NCI-H1694 treated with DMSO at 0.1 percent for 48 hours (cell line): ENCODE results near the gene RFX2.
"Not testable (repeated sequence)": the region's sequence is repeated elsewhere in the genome, so short reads cannot be mapped to it uniquely, and the experiment has no call there.

Experiments
- DNase-seq: peaks from one replicate; lab custom pipeline; 2025; lab: John Stamatoyannopoulos, UW

Gene RFX2

DNA sequence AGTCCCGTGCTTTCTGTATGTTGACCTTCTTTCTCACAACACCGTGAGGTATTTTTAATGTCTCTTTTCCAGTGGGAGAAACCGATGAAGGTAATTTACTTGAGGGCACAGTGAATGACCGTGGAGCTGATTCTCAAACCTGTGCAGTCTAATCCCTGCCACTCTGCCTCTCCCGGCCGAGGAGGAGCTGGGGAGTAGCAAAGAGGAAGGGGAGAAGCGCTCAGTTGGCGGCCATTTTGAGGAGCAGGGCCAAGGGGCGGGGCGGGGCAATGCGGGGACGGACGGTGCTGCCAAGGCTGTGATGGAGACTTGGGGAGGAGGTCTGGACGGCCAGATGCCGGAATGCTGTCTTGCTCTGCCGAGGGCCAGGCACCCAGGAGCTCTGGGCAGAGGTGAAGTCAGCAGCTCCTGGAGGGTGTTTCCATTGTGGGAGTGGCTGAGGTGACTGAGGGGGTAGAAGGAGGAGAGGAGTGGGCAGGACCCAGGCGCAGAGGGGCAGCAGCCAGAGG lies 120.0 kb downstream of the RFX2 start:
- no peak for DNase-seq

GRCh38 chr19:5989388-5990074 lies 120.8 kb downstream of the RFX2 start:
- no peak for DNase-seq

DNA sequence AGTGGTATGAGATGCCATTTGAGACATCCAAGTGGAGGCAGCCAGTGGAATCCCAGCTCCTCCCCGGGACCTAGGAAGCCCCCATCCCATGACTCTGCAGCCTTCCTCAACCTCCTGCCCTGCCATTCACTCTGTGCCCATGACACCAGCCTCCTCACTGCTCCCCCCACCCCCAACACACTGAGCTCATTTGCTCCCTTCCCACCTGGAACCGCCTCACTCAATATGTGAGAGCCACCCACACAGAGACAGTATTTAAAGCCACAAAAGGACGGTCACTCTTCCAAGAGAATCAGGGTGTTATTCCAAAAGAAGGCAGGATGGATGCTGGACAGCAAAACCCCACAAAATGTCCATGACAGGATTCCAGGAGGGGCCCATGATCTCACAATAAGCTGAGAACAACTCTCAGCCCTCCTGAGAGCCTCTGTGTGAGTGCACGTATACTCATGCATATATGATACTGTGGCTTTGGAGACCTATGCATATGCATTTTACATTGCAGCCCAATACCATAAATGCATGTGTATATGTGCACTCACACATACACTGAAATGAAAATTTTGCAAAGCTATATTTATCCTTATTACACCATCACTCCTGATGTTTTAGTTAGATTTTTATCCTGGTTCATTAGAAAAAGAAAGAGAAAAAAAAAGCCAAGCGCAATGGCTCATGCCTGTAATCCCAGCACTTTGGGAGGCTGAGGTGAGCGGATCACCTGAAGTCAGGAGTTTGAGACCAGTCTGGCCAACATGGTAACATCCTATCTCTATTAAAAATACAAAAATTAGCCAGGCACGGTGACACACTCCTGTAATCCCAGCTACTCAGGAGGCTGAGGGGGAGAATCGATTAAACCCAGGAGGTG lies 121.5 kb downstream of the RFX2 start:
- no peak for DNase-seq

DNA sequence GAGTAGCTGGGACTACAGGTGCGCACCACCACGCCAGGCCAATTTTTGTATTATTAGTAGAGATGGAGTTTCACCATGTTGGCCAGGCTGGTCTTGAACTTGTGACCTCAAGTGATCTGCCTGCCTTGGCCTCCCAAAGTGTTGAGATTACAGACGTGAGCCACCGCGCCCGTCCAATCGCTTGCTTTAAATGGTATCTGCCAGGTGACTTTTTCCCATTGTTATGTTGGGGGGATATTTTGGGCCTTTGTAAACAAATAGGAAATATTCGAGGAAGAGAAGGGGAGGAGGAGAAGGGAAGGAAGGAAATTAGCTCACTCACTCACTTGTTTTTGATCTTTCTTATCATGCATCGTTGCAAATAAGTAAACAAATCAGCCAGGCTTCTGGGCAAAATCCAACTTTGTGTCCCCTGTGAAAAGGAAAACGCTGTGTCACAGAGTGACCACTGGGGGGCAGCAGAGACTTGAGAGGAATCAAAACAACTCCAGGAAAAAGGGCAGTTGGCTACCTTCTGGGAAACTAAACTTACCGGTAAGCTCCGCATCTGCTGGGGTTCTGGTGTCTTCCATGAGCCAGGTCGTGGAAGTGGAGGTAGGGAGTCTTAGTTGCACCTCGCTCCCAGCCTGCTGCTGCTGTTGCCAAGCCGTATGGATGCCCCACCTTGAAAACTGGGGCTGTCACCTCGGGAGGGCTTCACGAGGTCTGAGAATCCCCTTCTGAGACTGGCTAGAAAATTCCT lies 123.1 kb downstream of the RFX2 start:
- DNase-seq: peak; percentile 76

DNA sequence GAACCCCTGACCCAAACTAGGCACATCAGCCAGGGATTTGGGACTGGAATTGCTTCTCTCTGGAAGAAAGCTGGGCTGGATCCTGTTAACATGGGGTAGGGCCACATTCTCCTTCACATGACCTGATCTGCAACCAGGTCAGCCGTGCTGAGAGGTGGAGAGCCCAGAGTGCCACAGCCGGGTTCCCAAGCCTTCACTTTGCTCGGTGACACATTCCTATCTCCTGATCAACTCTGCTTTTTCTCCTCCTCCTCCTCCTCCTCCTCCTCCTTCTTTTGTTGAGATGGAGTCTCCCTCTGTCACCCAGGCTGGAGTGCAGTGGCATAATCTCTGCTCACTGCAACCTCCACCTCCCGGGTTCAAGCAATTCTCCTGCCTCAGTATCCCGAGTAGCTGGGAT lies 124.5 kb downstream of the RFX2 start:
- DNase-seq: not testable (repeated sequence)

DNA sequence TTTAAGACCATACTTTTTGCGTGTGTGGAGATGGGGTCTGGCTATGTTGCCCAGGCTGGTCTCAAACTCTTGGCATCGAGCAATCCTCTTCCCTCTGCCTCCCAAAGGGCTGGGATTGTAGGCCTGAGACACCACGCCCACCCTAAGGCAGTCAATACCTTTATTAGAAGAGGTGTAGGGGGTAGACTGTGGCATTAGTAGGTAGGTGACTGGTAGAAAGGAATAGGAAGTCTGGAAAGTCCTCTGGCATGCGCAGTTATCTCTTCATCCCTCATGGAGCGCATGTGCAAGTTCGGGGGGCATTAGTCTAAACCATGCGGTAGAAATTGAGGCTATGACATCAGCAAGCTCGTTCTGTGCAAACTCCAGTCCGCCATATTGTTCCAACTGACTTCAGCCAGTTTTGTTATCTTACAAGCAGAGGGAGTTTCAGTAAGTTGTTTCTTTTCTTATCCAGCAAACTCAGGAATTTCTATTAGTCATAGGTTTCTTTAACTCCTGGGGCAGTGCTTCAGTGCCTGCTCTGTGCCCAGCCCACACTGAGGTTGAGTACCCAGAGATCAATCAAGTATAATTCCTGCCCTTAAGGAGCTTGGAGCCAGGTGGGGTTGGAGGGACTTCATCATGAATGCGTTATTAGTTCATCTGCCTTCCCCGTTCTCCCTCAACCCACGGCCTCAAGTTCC lies 125.1 kb downstream of the RFX2 start:
- DNase-seq: no peak

DNA sequence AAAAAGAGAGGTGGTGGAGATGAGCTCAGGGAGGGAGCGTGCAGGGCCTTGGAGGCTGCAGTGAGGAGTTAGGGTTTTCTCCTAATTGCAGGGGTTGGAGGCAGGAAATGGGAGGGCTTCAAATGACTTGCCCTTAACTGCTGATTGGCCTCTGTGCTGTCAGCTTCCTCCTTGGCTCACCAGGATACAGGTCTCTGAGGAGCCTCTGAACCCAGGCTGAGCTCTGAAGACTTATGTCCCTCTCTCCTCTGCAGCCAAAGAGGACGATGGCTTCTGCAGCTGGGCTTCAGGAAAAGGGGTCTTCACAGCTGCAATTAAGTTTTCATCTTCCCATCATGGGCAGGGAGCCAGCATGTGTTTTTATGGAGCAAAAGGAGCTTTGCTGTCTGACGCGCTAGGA lies 125.7 kb downstream of the RFX2 start:
- no peak for DNase-seq

GRCh38 chr19:5983367-5983955 lies 126.8 kb downstream of the RFX2 start:
- no peak for DNase-seq

- DNase-seq: no peak
Measured at GRCh38 chr19:5978606-5979552, 131.4 kb downstream of the RFX2 start.

DNA sequence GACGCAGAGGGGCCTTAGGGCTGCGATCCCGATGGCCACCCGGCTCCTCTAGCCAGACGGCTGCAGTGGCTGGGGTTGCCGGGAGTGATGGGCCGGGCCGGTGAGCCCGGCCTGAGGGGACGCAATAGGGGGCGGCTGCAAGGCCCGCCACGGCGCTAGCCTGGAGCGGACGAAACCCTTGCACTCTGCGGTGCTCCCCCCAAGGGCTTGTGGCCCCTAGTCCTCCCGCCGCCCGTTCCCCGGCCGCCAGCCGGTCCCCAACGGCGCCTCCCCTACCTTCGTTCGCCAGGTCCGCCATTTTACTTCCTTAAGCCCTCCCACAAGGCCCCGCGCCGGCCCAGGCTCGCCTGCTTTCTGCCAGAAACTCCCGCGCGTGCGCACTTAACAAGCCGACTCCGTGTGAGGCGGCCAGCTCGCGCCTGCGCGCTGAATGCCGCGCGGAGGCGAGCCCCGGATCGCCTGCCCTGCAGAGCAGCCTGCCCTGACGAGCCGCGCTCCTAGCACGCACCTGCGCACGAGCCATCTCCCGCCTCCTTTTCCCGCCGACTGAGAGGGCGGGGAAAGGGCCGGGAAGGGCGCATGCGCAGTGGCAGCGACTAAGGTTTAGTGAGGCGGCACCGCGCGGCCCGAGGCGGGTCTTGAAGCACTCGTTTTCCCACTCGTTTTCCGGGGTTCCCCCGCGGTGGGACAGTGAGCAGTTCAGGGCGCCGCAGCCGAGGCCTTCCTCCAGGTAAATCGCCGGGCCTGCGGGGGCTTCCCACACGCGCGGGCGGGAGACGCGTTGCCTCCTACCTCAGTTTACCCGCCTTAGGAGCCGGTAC lies 132.3 kb downstream of the RFX2 start, which contains the start of gene RANBP3:
Gene RANBP3 (minus strand): TSS at position 356 of the 821 bp plus-strand sequence. CDS start 58 bp downstream, at position 298.
- peak; percentile 96 for DNase-seq

- DNase-seq: no peak
Measured at GRCh38 chr19:5977222-5977784, 133.0 kb downstream of the RFX2 start.

GRCh38 chr19:5976768-5977167 lies 133.5 kb downstream of the RFX2 start:
- DNase-seq: no peak

- no peak for DNase-seq
Measured at GRCh38 chr19:5975388-5975728, 134.9 kb downstream of the RFX2 start.

DNA sequence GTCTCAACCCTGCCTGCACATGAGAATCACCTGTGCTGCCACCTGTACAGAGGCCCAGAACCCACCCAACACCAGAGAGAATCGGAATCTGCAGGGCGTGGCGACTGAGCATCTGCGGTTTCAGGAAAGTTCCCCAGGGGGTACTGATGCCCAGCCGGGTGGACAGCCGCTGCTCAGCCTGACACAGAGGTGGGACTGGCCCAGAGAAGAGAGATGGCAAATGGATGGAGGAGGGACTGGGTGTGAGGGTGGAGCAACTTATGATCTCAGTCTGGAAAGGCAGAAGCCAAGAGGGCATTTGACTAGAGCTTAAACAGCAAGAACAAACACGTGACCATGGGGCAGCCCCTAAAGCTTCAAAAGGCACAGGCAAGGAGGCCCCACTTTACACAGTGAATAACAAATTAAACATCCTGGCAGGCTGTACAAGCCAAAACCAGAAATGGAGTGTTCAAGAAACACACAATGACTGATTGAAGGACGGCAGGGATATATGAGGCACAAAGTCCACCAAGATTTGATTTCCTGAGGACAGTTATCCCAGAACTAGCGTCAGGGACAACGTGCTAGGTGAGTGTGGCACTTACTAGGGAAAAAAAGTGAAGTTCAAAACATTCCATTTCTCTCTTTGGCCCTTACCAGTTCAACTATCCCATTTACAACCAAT lies 135.4 kb downstream of the RFX2 start:
- DNase-seq: no peak

DNA sequence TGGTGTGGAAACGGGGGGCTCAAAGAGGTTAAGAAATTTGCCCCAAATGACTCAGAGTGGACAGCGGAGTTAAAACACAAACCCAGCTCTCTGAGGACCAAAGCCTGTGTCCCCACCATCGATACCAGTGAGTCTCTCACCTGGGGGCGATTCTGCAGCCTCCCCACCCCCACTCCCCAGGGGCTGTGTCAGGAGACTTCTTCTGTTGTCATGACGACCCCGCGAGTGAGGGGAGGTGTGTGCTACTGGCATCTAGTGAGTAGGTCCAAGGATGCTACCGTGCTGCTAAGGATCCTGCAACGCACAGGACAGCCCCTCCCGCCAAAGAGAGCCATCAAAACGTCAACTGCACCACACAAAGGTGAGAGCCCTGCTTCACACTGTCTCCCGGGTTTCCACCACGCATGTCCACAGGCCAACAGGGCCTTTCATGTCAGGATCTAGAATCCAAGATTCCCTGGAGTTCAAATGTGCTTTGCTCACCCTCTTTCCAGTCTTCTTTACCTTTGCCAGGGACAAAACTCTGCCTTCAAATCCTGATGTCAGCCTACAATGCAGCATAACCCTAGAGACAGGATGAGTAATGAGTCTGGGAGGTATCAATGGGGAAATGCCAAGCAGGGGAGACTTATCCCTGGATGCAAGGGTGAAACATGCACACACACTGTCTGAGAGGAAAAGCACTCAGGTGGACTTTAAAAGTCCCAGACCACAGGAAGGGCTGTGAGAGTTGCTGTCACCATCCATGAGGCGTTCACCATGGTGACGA lies 136.2 kb downstream of the RFX2 start:
- DNase-seq: no peak

- DNase-seq: no peak
Measured at GRCh38 chr19:5973376-5973775, 136.9 kb downstream of the RFX2 start.

- DNase-seq: no peak
Measured at GRCh38 chr19:5972355-5972731, 138.0 kb downstream of the RFX2 start.
